NT2/D1 (cell line): ENCODE data around the gene OR9Q2.

Experiments used
- DNase-seq: peaks from one replicate; pipeline ENCODE4 v3.0.0-alpha.2; 2011; ENCODE audit warnings: low read depth, low spot score
- H3K27me3 ChIP-seq: 2 replicates; pipeline ENCODE4 v1.6.0; 2011; ENCODE audit warnings: mild to moderate bottlenecking; ENCODE audit not compliant: insufficient read length, insufficient read depth
- H3K36me3 ChIP-seq: 2 replicates; pipeline ENCODE4 v1.6.1; 2011; ENCODE audit warnings: mild to moderate bottlenecking, low read length, mixed read lengths; ENCODE audit not compliant: insufficient read depth, insufficient read length
- H3K4me1 ChIP-seq: 2 replicates; pipeline ENCODE4 v1.5.1; 2011; ENCODE audit not compliant: insufficient read depth, insufficient read length
- H3K4me3 ChIP-seq: 2 replicates; pipeline ENCODE4 v1.5.1; 2011; ENCODE audit warnings: low read depth; ENCODE audit not compliant: insufficient read length
- H3K9ac ChIP-seq: 2 replicates; pipeline ENCODE4 v1.6.0; 2011; ENCODE audit warnings: low read depth; ENCODE audit not compliant: insufficient read length
- H3K9me3 ChIP-seq: 2 replicates; pipeline ENCODE4 v1.5.1; 2011; ENCODE audit warnings: mild to moderate bottlenecking, low read length; ENCODE audit not compliant: insufficient read depth
- SUZ12 ChIP-seq: IDR thresholded peaks from 2 replicates; pipeline ENCODE4 v1.6.1; 2011; ENCODE audit not compliant: insufficient read length, insufficient read depth; ENCODE audit errors: extremely low read depth
- YY1 ChIP-seq: IDR thresholded peaks from 2 replicates; pipeline ENCODE4 v1.6.1; 2011; ENCODE audit not compliant: insufficient read length, insufficient read depth
- ZNF274 ChIP-seq: IDR thresholded peaks from 2 replicates; pipeline ENCODE4 v1.6.1; 2011; ENCODE audit warnings: mild to moderate bottlenecking, low read depth, low read length

Gene OR9Q2

DNA sequence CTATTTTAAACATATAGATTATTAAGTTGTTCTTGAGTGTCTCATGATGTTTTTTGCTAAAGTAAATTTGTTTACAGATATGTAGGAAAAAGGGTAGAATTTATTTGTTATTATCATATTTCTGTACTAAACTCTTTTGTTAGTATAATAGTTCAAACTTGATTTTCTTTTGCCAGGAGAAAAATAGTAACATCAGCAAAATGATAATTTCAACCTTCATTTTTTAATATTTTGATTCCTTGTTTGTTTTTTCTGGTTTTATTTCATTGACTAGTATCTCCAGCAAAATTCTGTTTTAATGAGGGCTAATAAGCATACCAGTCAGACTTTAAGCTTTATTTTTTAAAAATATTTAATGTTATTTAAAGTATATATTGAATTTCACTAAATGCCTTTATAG, 27.6 kb downstream of the OR9Q2 start:
- no peaks in the 10 kb centered on the region for H3K36me3 ChIP-seq
- H3K27me3 ChIP-seq: no peaks in the 10 kb centered on the region
- H3K4me1 ChIP-seq: no peaks in the 10 kb centered on the region
- no peak for DNase-seq
- no peak overlapping the region for H3K9ac ChIP-seq
- TF ChIP-seq SUZ12 (no peak), YY1 (no peak), ZNF274 (no peak)
- H3K9me3 ChIP-seq: no peaks in the 10 kb centered on the region
- H3K4me3 ChIP-seq: no peak overlapping the region

DNA sequence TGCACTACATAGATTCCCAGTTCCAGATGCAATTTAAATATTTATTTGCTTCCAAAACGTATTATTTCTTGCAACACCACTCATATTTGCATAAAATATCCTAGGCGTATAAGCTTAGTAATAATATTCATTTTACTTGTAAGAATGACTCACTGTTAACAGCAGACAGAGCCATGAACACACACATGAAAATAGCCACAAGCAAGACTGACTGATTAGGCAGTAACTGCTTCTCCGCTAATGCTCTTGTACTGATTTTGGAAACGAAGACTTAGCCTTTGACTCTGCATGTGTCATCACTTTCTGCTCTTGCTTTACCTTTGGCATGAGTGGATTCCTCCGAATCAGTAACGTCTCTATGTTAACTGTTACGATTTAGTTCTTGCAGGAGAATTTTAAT, 33.9 kb downstream of the OR9Q2 start:
- no peaks in the 10 kb centered on the region for H3K27me3 ChIP-seq
- H3K4me3 ChIP-seq: no peak overlapping the region
- no peaks in the 10 kb centered on the region for H3K9me3 ChIP-seq
- no peak overlapping the region for H3K9ac ChIP-seq
- H3K36me3 ChIP-seq: no peaks in the 10 kb centered on the region
- DNase-seq: no peak
- H3K4me1 ChIP-seq: no peaks in the 10 kb centered on the region
- TF ChIP-seq YY1 (no peak), SUZ12 (no peak), ZNF274 (no peak)

DNA sequence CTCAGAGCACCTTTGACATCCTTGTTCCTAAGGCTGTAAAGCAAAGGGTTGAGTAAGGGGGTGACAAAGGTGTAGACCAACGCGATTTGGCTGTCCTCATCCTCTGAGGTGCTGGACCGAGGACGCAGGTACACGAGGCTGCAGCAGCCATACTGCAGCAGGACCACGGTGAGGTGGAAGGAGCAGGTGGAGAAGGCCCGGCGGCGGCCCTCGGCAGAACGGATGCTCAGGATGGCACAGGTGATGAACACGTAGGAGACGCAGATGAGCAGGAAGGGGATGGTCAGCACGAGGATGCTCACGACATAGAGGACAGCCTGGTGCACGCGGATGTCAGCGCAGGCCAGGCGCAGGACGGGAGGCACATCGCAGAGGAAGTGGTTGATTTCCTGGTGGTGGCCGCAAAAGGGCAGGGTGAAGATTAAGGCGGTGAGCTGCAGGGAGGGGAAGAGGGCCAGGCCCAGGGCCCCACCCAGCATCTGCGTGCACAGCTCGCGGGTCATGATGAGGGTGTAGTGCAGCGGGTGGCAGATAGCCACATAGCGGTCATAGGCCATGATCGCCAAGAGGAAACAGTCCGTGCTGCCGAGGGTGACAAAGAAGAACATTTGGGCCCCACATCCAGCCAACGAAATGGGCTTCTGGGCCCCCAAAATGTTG, 39.2 kb downstream of the OR9Q2 start:
- no peak overlapping the region for H3K4me3 ChIP-seq
- H3K4me1 ChIP-seq: no peaks in the 10 kb centered on the region
- H3K9ac ChIP-seq: no peak overlapping the region
- no peaks in the 10 kb centered on the region for H3K27me3 ChIP-seq
- H3K36me3 ChIP-seq: no peaks in the 10 kb centered on the region
- no peaks in the 10 kb centered on the region for H3K9me3 ChIP-seq
- no peak for DNase-seq
- TF ChIP-seq SUZ12: no peak
- TF ChIP-seq YY1: no peak
- no peak for TF ChIP-seq ZNF274
